Central memory CD8-positive, alpha-beta T cell (primary cell): ENCODE data around the gene MGAT5B.

Experiments
- ATAC-seq: fragments of 150-1000 bp; cut with Tn5 transposase; replicated peaks from 2 replicates; pipeline ENCODE4 v1.10.0; 2022; ENCODE audit warnings: mild to moderate bottlenecking, moderate FRiP score, moderate number of reproducible peaks; ENCODE audit not compliant: poor library complexity, severe bottlenecking; ENCODE audit errors: extremely low read depth
- DNase-seq, 2 donors: peaks; one replicate each; pipeline ENCODE4 v3.0.0; 2021; ENCODE audit warnings: low spot score in 2 of 2
- H3K27ac Mint-ChIP-seq: one replicate; pipeline ENCODE4 v1.8.0; 2022; ENCODE audit warnings: low read depth, mild to moderate bottlenecking, moderate library complexity, mixed read lengths
- H3K27me3 Mint-ChIP-seq: one replicate; pipeline ENCODE4 v1.8.0; 2022; ENCODE audit warnings: mixed read lengths
- H3K36me3 Mint-ChIP-seq: one replicate; pipeline ENCODE4 v1.8.0; 2022; ENCODE audit warnings: mild to moderate bottlenecking, moderate library complexity, mixed read lengths; ENCODE audit not compliant: insufficient read depth
- H3K4me1 Mint-ChIP-seq: one replicate; pipeline ENCODE4 v1.8.0; 2022; ENCODE audit warnings: mixed read lengths
- H3K4me3 Mint-ChIP-seq: one replicate; pipeline ENCODE4 v1.8.0; 2022; ENCODE audit warnings: mild to moderate bottlenecking, moderate library complexity, mixed read lengths
- H3K9me3 Mint-ChIP-seq: one replicate; pipeline ENCODE4 v1.8.0; 2022; ENCODE audit warnings: mixed read lengths

MGAT5B gene

DNA sequence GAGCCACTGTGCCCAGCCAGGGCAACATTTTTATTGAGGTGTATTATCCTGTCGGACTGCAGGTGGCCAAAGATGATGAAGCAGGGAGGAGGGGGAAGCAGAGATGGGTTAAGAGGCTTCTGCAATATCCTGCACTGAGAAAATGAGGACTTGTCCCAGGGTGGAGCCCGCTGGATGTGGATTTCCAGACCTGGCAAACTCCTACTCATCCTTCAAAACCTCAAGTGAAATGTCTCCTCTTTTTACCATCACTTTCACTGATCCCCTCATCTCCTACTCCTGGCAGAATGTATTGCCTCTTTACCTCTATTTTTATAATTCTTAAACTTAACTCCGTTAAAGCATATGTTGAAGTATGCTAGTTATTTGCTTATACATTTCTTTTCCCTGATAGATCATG lies 60.9 kb downstream of the MGAT5B start:
- no peaks in the 10 kb centered on the region for H3K4me1 Mint-ChIP-seq
- H3K4me3 Mint-ChIP-seq, result no peak overlapping the region
- no peak for ATAC-seq
- H3K36me3 Mint-ChIP-seq, result no peaks in the 10 kb centered on the region
- peaks cover 46% of the 10 kb centered on the region for H3K27me3 Mint-ChIP-seq
- DNase-seq, result no peak
- no peak overlapping the region for H3K27ac Mint-ChIP-seq
- no peaks in the 10 kb centered on the region for H3K9me3 Mint-ChIP-seq

- no peaks in the 10 kb centered on the region for H3K36me3 Mint-ChIP-seq
- H3K4me1 Mint-ChIP-seq, result no peaks in the 10 kb centered on the region
- peaks cover 49% of the 10 kb centered on the region for H3K27me3 Mint-ChIP-seq
- DNase-seq (no peak), ATAC-seq (no peak)
- no peak overlapping the region for H3K27ac Mint-ChIP-seq
- no peak overlapping the region for H3K4me3 Mint-ChIP-seq
- H3K9me3 Mint-ChIP-seq, result no peaks in the 10 kb centered on the region
Measured at GRCh38 chr17:76929601-76930000, 61.4 kb downstream of the MGAT5B start.

- H3K4me3 Mint-ChIP-seq, result no peak overlapping the region
Measured at GRCh38 chr17:76930107-76930506, 61.9 kb downstream of the MGAT5B start.

DNA sequence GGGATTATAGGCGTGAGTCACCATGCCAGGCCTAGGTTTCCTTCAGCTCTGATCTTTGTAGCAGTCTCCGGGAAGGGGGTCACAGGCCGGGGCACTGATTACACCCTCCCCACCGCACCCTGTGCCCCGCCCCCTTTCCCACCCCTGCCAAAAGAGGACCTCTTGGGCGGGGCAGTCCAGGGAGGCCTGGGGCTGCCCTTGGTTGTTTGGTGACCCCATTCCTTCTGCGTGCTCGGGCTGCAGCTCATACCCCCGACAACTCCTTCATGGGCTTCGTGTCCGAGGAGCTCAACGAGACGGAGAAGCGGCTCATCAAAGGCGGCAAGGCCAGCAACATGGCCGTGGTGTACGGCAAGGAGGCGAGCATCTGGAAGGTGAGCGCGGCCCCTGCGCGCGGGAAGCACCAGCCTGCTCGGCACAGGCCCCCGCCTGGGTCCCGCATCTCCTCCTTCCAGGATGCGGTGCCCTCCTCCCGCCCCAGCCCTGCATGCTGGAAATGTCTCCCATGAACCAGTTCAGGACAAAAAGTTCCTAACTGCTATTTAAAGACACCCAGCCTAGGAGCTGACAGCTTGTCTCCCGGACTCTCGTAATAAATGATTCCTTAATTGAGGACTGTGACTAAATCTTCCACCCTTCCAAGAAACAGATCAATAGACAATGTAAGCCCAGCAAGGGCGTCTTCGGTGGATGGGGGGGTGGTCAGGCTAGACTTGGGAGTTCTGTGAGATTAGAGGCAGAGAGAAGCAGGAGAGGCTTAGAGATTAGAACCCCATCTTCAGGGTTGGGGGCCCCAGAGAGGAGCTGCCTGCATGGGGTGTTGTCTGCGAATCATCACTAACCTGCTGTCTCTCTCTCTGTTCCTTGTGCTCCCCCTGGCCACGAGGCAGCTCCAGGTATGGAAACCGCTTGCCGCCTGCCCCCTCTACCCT lies 64.5 kb downstream of the MGAT5B start:
- ATAC-seq (no peak), DNase-seq (no peak)
- no peaks in the 10 kb centered on the region for H3K36me3 Mint-ChIP-seq
- H3K4me3 Mint-ChIP-seq, result no peak overlapping the region
- no peaks in the 10 kb centered on the region for H3K4me1 Mint-ChIP-seq
- H3K27me3 Mint-ChIP-seq, result peaks cover 42% of the 10 kb centered on the region
- H3K27ac Mint-ChIP-seq, result peak overlapping the region; percentile 19
- H3K9me3 Mint-ChIP-seq, result no peaks in the 10 kb centered on the region

More at GRCh38 chr17:76930107-76930506, 61.9 kb downstream of the MGAT5B start:
- DNase-seq, result no peak
- peaks cover 51% of the 10 kb centered on the region for H3K27me3 Mint-ChIP-seq
- H3K27ac Mint-ChIP-seq, result no peak overlapping the region
- no peak for ATAC-seq
- no peaks in the 10 kb centered on the region for H3K4me1 Mint-ChIP-seq
- no peaks in the 10 kb centered on the region for H3K9me3 Mint-ChIP-seq
- no peaks in the 10 kb centered on the region for H3K36me3 Mint-ChIP-seq

DNA sequence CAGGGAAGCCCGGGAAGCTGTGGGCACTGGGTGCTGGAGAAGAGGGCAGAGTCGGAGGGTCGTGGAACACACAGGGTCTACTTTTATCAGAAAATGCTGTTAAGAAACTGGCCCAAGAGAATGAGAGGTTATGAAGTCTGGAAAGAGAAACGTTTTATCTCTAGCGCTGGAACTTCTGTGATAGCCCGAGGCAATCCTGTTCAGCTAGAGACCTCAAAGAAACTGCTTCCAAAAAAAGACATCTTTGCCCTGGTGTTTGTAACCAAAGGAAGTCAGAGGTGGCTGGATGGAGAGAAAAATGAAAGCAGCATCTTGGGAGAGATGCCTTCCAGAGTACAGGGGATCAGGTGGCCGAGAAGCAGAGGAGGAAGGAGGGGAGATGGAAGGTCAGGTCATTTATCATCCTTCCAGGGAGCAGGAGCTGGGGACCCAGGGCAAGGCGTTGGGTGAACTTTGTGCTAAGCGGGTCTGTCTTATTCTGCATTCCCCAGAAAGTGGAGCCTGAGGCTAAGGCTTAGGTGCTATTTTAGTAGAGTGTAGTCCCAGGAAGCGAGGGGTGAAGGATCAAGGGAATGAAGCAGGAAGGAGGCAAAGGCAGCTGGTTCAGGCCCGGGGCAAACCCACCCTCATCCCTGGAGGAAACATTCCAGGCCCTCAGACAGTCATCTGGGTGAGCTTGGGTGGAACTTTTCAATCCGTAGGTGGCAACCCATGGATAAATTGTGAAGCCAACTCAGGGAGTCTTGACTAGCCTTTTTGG lies 66.5 kb downstream of the MGAT5B start:
- no peak for DNase-seq
- Mint-ChIP-seq H3K4me3 (no peak overlapping the region), H3K27ac (no peak overlapping the region), H3K9me3 (no peaks in the 10 kb centered on the region), H3K27me3 (peaks cover 31% of the 10 kb centered on the region), H3K4me1 (no peaks in the 10 kb centered on the region), H3K36me3 (no peaks in the 10 kb centered on the region)
- ATAC-seq, result no peak

- no peak overlapping the region for H3K4me3 Mint-ChIP-seq
- H3K27ac Mint-ChIP-seq, result no peak overlapping the region
- ATAC-seq, result no peak
- no peaks in the 10 kb centered on the region for H3K36me3 Mint-ChIP-seq
- peaks cover 25% of the 10 kb centered on the region for H3K27me3 Mint-ChIP-seq
- DNase-seq, result no peak
- H3K4me1 Mint-ChIP-seq, result no peaks in the 10 kb centered on the region
- H3K9me3 Mint-ChIP-seq, result no peaks in the 10 kb centered on the region
Measured at GRCh38 chr17:76935331-76935730, 67.1 kb downstream of the MGAT5B start.

GRCh38 chr17:76937238-76937637 lies 69.0 kb downstream of the MGAT5B start:
- H3K27ac Mint-ChIP-seq, result no peak overlapping the region
- no peaks in the 10 kb centered on the region for H3K4me1 Mint-ChIP-seq
- DNase-seq, result no peak
- H3K9me3 Mint-ChIP-seq, result no peaks in the 10 kb centered on the region
- H3K27me3 Mint-ChIP-seq, result peaks cover 22% of the 10 kb centered on the region
- ATAC-seq, result no peak
- no peaks in the 10 kb centered on the region for H3K36me3 Mint-ChIP-seq
- no peak overlapping the region for H3K4me3 Mint-ChIP-seq

GRCh38 chr17:76938009-76938408 lies 69.8 kb downstream of the MGAT5B start:
- Mint-ChIP-seq H3K36me3 (no peaks in the 10 kb centered on the region), H3K27ac (no peak overlapping the region), H3K4me1 (no peaks in the 10 kb centered on the region), H3K4me3 (no peak overlapping the region), H3K27me3 (peaks cover 18% of the 10 kb centered on the region), H3K9me3 (no peaks in the 10 kb centered on the region)
- DNase-seq, result no peak
- ATAC-seq, result no peak

DNA sequence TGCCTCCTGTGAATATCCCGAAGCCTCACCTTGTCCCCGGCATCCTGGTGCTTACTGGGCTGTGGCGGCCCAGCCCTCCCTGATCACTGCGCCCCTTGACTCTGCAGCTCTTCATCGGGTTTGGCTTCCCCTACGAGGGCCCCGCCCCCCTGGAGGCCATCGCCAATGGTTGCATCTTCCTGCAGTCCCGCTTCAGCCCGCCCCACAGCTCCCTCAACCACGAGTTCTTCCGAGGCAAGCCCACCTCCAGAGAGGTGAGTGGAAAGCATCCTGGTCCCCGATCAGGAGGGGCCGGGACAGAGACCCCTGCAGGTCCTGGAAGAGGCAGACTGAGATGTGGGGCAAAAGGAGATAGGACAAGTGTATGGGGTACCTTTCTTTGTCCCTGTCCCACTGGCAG lies 72.1 kb downstream of the MGAT5B start:
- no peak for ATAC-seq
- no peak overlapping the region for H3K4me3 Mint-ChIP-seq
- no peak for DNase-seq
- H3K4me1 Mint-ChIP-seq, result no peaks in the 10 kb centered on the region
- H3K27ac Mint-ChIP-seq, result no peak overlapping the region
- H3K27me3 Mint-ChIP-seq, result no peaks in the 10 kb centered on the region
- H3K36me3 Mint-ChIP-seq, result no peaks in the 10 kb centered on the region
- H3K9me3 Mint-ChIP-seq, result no peaks in the 10 kb centered on the region

GRCh38 chr17:76940738-76941350 lies 72.6 kb downstream of the MGAT5B start:
- Mint-ChIP-seq H3K4me3 (no peak overlapping the region), H3K9me3 (no peaks in the 10 kb centered on the region), H3K4me1 (no peaks in the 10 kb centered on the region), H3K27me3 (no peaks in the 10 kb centered on the region), H3K36me3 (no peaks in the 10 kb centered on the region), H3K27ac (no peak overlapping the region)
- no peak for ATAC-seq
- no peak for DNase-seq

- Mint-ChIP-seq H3K9me3 (no peaks in the 10 kb centered on the region), H3K27me3 (no peaks in the 10 kb centered on the region), H3K36me3 (no peaks in the 10 kb centered on the region), H3K27ac (no peak overlapping the region), H3K4me1 (no peaks in the 10 kb centered on the region), H3K4me3 (no peak overlapping the region)
- ATAC-seq, result no peak
- DNase-seq, result no peak
Measured at GRCh38 chr17:76943202-76943601, 75.0 kb downstream of the MGAT5B start.

GRCh38 chr17:76943781-76944213 lies 75.6 kb downstream of the MGAT5B start:
- H3K4me1 Mint-ChIP-seq, result no peaks in the 10 kb centered on the region

More at GRCh38 chr17:76943781-76944213, 75.6 kb downstream of the MGAT5B start:
- Mint-ChIP-seq H3K4me3 (no peak overlapping the region), H3K36me3 (no peaks in the 10 kb centered on the region), H3K9me3 (no peaks in the 10 kb centered on the region), H3K27me3 (no peaks in the 10 kb centered on the region), H3K27ac (no peak overlapping the region)
- DNase-seq (no peak), ATAC-seq (no peak)
